Ascending aorta (tissue), 2 donors: ENCODE measurements around the gene BCO2. TPM values are rescaled to one million over a fixed set of nuclear protein-coding genes. Genes with fewer than 3 reads are reported as not detected.

Experiments
- DNase-seq, 2 donors: peaks; one replicate each; pipeline ENCODE4 v3.0.0-alpha.2; 2019; ENCODE audit warnings: low spot score in 2 of 2
- H3K27ac ChIP-seq, 2 donors: fragments of 200-600 bp; sonication (generic); one replicate each; pipeline ENCODE4 v1.5.1; 2016 to 2017; ENCODE audit warnings: mild to moderate bottlenecking in 1 of 2
- H3K27me3 ChIP-seq: fragments of 200-600 bp; sonication (generic); one replicate; pipeline ENCODE4 v1.5.1; 2017
- H3K36me3 ChIP-seq, 2 donors: fragments of 200-600 bp; sonication (generic); one replicate each; pipeline ENCODE4 v1.5.1; 2016
- H3K4me1 ChIP-seq, 2 donors: fragments of 200-600 bp; sonication (generic); one replicate each; pipeline ENCODE4 v1.5.1; 2016 to 2017; ENCODE audit warnings: mild to moderate bottlenecking in 1 of 2
- H3K4me3 ChIP-seq, 2 donors: fragments of 200-600 bp; sonication (generic); one replicate each; pipeline ENCODE4 v1.5.1; 2016 to 2017; ENCODE audit warnings: mild to moderate bottlenecking in 1 of 2
- H3K9me3 ChIP-seq, 2 donors: fragments of 200-600 bp; sonication (generic); one replicate each; pipeline ENCODE4 v1.5.1; 2016
- intact Hi-C: fragments of 100-400 bp; cut with DNase I; formaldehyde crosslinking; loops from one replicate; pipeline ENCODE4 v1.15.1; 2023
- total RNA-seq: library from RNA; depleted of rRNA; stranded (reverse); fragments of >200 nt; gene quantifications from one replicate; pipeline ENCODE4 v1.1.0, GENCODE V29; 2016
- TF ChIP-seq, protein P1 (sequence below), 3 experiments: fragments of 200-600 bp in 2 of 3; fragments of 450-650 bp in 1 of 3; sonication (generic) in 2 of 3; IDR thresholded peaks; one replicate each; pipeline ENCODE4 v1.5.1; 2016 to 2019; ENCODE audit warnings: antibody characterized with exemption in 3 of 3, mild to moderate bottlenecking in 1 of 3, moderate library complexity in 1 of 3

The BCO2 gene
- total RNA-seq, 1 donor from 2014 or later: not detected

- H3K4me3 ChIP-seq: no peak overlapping the region
- no peaks in the 10 kb centered on the region for H3K9me3 ChIP-seq
- intact Hi-C loops: loop anchor here (5.0 to 10.0 kb wide), 3 partner anchors 454 to 1088 kb away; partner anchors contain the start of gene NCAM1
- no peaks in the 10 kb centered on the region for H3K27me3 ChIP-seq
- H3K27ac ChIP-seq: no peak overlapping the region
- peaks cover 5 to 34% of the 10 kb centered on the region in 2 donors for H3K36me3 ChIP-seq
- peaks cover 0 to 10% of the 10 kb centered on the region in 2 donors for H3K4me1 ChIP-seq
- TF ChIP-seq, protein P1, sequence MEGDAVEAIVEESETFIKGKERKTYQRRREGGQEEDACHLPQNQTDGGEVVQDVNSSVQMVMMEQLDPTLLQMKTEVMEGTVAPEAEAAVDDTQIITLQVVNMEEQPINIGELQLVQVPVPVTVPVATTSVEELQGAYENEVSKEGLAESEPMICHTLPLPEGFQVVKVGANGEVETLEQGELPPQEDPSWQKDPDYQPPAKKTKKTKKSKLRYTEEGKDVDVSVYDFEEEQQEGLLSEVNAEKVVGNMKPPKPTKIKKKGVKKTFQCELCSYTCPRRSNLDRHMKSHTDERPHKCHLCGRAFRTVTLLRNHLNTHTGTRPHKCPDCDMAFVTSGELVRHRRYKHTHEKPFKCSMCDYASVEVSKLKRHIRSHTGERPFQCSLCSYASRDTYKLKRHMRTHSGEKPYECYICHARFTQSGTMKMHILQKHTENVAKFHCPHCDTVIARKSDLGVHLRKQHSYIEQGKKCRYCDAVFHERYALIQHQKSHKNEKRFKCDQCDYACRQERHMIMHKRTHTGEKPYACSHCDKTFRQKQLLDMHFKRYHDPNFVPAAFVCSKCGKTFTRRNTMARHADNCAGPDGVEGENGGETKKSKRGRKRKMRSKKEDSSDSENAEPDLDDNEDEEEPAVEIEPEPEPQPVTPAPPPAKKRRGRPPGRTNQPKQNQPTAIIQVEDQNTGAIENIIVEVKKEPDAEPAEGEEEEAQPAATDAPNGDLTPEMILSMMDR (IDR thresholded peaks at IDR 0.05): no peak
- no peak for DNase-seq
Measured at GRCh38 chr11:112229159-112229558, 53.8 kb downstream of the BCO2 start.

DNA sequence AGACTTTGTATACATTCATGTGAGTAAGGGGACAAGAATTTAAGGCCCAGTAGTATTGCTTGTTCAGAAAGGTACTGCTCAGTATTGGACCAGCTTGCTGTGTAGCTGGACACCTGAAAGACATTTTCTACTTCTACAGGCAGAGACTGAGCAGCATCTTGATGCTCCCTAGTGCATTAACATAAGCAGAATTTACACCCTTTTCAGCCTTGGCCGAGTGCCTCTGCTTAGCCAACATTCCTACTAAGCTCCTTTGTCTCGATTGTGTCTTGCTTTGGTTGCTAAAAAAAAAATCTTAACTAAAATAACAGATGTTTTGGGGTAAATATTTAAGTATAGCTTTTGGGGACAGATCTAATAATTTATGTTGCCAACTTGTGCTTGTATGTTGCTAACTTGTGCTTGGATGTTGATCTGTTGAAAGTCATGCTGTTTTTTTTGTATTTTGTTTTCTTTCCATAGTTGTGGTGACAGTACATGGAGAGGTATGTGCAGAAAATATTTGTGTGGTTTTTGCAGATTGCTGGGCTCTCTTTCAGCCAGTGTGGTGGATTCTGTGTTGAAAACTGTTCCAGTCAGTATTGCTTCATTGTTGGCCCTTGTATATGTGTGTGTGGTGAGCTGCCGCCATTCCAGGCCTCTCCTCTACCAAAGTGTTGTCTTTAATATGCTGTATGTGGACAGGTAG lies 54.6 kb downstream of the BCO2 start:
- Histone ChIP-seq H3K27ac (no peak overlapping the region), H3K9me3 (no peaks in the 10 kb centered on the region), H3K4me3 (no peak overlapping the region), H3K36me3 (peaks cover 5 to 34% of the 10 kb centered on the region in 2 donors), H3K27me3 (no peaks in the 10 kb centered on the region), H3K4me1 (peaks cover 0 to 10% of the 10 kb centered on the region in 2 donors)
- TF ChIP-seq, protein P1 (IDR thresholded peaks at IDR 0.05): no peak
- intact Hi-C loops: loop anchor here (5.0 to 10.0 kb wide), 3 partner anchors 455 to 1087 kb away; partner anchors contain the start of gene NCAM1
- no peak for DNase-seq

GRCh38 chr11:112231952-112232351 lies 56.6 kb downstream of the BCO2 start:
- TF ChIP-seq, protein P1 (IDR thresholded peaks at IDR 0.05): no peak
- Histone ChIP-seq H3K4me1 (peaks cover 0 to 10% of the 10 kb centered on the region in 2 donors), H3K36me3 (peaks cover 21 to 54% of the 10 kb centered on the region in 2 donors), H3K9me3 (no peaks in the 10 kb centered on the region), H3K27ac (no peak overlapping the region), H3K27me3 (no peaks in the 10 kb centered on the region), H3K4me3 (no peak overlapping the region)
- intact Hi-C loops: no loop called here
- DNase-seq: no peak

GRCh38 chr11:112235750-112236390 lies 60.6 kb downstream of the BCO2 start:
- Histone ChIP-seq H3K36me3 (peaks cover 32 to 48% of the 10 kb centered on the region in 2 donors), H3K9me3 (no peaks in the 10 kb centered on the region), H3K27me3 (no peaks in the 10 kb centered on the region), H3K4me1 (no peaks in the 10 kb centered on the region), H3K27ac (no peak overlapping the region), H3K4me3 (no peak overlapping the region)
- no peak for DNase-seq
- TF ChIP-seq, protein P1 (IDR thresholded peaks at IDR 0.05): no peak
- intact Hi-C loops: no loop called here

DNA sequence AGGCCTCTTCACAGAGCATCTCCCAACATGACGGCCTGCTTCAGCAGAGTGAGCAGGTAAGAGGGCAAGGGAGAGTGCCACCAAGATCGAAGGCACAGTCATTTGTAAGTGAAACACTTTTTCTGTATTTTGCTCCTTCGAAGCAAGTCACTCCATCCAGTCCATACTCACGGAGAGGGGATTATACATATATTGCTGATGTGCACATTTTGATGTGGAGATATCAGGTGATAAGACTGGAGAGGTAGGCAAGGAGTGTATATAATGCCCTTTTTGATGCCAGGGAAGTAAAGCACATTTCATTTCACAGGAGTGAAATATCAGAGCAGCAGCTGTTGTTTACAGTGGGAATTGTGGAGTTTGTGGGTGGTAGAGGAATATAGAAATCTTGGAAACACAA lies 62.1 kb downstream of the BCO2 start:
- no peak for DNase-seq

More for the DNA sequence above, 62.1 kb downstream of the BCO2 start:
- no peaks in the 10 kb centered on the region for H3K27me3 ChIP-seq
- peaks cover 27 to 43% of the 10 kb centered on the region in 2 donors for H3K36me3 ChIP-seq
- no peaks in the 10 kb centered on the region for H3K4me1 ChIP-seq
- TF ChIP-seq, protein P1 (IDR thresholded peaks at IDR 0.05): no peak
- H3K9me3 ChIP-seq: no peaks in the 10 kb centered on the region
- no peak overlapping the region for H3K27ac ChIP-seq
- no peak overlapping the region for H3K4me3 ChIP-seq
- intact Hi-C loops: no loop called here
